Ovary (tissue), 10 donors: Measurements from ENCODE around the gene GPR119. TPM values are rescaled to one million over a fixed set of nuclear protein-coding genes. Genes with fewer than 3 reads are reported as not detected.
"Not testable (repeated sequence)": the region's sequence is repeated elsewhere in the genome, so short reads cannot be mapped to it uniquely, and the experiment has no call there.

Experiments used
- DNase-seq, 5 donors: peaks; one replicate each; pipeline ENCODE4 v3.0.0-alpha.2; 2019 to 2020
- H3K27ac ChIP-seq, 2 donors: fragments of 200-600 bp; one replicate each; pipeline versions ENCODE4 v1.5.1 to v1.8.0; 2019 to 2022
- H3K27me3 ChIP-seq: fragments of 200-600 bp; one replicate; pipeline ENCODE4 v1.8.0; 2022
- H3K36me3 ChIP-seq: fragments of 200-600 bp; sonication (generic); one replicate; pipeline ENCODE4 v1.5.1; 2019
- H3K4me1 ChIP-seq: one replicate; pipeline ENCODE4 v1.8.1; 2013; ENCODE audit warnings: mild to moderate bottlenecking, moderate library complexity; ENCODE audit not compliant: insufficient read depth
- H3K4me3 ChIP-seq: fragments of 200-600 bp; sonication (generic); one replicate; pipeline ENCODE4 v1.5.1; 2017
- H3K9me3 ChIP-seq, 2 donors: fragments of 200-600 bp in 1 of 2; sonication (generic) in 1 of 2; one replicate each; pipeline versions ENCODE4 v1.5.1 to v1.8.1; 2013 to 2019; ENCODE audit warnings: mild to moderate bottlenecking in 1 of 2, moderate library complexity in 1 of 2
- CTCF ChIP-seq, 3 donors: fragments of 450-650 bp in 2 of 3; fragments of 200-600 bp in 1 of 3; IDR thresholded peaks; one replicate each; pipeline versions ENCODE4 v1.5.1 to v1.8.0; 2016 to 2022; ENCODE audit warnings: antibody characterized with exemption in 3 of 3, mild to moderate bottlenecking in 1 of 3
- EP300 ChIP-seq: sonication (generic); formaldehyde crosslinking; IDR thresholded peaks from one replicate; pipeline ENCODE4 v1.6.1; 2017; ENCODE audit warnings: antibody characterized with exemption
- POLR2A ChIP-seq: fragments of 450-650 bp; IDR thresholded peaks from one replicate; pipeline ENCODE4 v1.6.1; 2017; ENCODE audit warnings: antibody characterized with exemption, mild to moderate bottlenecking, moderate library complexity
- WGBS, 3 donors: extraction: QIAGEN DNeasy Blood & Tissue Kit in 1 of 3; methylation state at CpG; one replicate each; pipeline versions ENCODE4 v1.1.5 to v1.1.7; 2013 to 2017; 5-methylcytosine and 5-hydroxymethylcytosine counted together
- intact Hi-C, 4 donors: fragments of 100-400 bp; cut with DNase I; formaldehyde crosslinking; loops; one replicate each; pipeline versions ENCODE4 v1.11.0 to v1.15.1; 2022 to 2023
- long read RNA-seq, 3 donors: library from polyadenylated mRNA in 2 of 3; unstranded in 2 of 3; transcript quantifications; one replicate each; pipeline ENCODE4 v2.0.0 and lab custom pipeline, GENCODE V29; 2021 to 2026
- polyA plus RNA-seq, 2 donors: library from polyadenylated mRNA; stranded (reverse); fragments of 200-250 nt in 1 of 2; fragments of 350-450 nt in 1 of 2; fragmentation: Illumina TruSeq in 1 of 2; extraction: RNeasy Lipid Tissue Mini Kit (QIAGEN cat#74804) in 1 of 2; gene quantifications; one replicate each; pipeline ENCODE4 v1.2.3, GENCODE V29; 2013 to 2014
- total RNA-seq, 7 donors: library from RNA; depleted of rRNA in 2 of 7; stranded (reverse); fragments of >200 nt in 2 of 7; fragmentation: NEBNext Ultra II Directional in 3 of 7; extraction: Animal tissue kit (Norgen Biotek cat#: 25700) in 3 of 7; gene quantifications; one replicate each; pipeline versions ENCODE4 v1.1.0 to v1.2.4, GENCODE V29; 2016 to 2023
- donor health status: DM: no; HTN: no; CAD: no; lungs with moderate emphysema.
- donor health status: DM: no; HTN: no; CAD: no.
- donor health status: Bipolar disorder and iron deficiency.
- donor health status: DM: yes; HTN: yes; CAD: no.
- donor health status: DM: no; HTN: no; CAD: no.
- donor health status: DM: yes; HTN: yes; CAD: no.

GPR119 gene
- not detected for total RNA-seq
- not detected for polyA plus RNA-seq
- long read RNA-seq, donor 1: 0 reads
- long read RNA-seq, donor 2, partial matches to known transcripts: 171 of 200 reads
- long read RNA-seq, donor 2, other reads (novel, unspliced or antisense): 29 of 200 reads
- long read RNA-seq, donor 3: 0 reads

DNA sequence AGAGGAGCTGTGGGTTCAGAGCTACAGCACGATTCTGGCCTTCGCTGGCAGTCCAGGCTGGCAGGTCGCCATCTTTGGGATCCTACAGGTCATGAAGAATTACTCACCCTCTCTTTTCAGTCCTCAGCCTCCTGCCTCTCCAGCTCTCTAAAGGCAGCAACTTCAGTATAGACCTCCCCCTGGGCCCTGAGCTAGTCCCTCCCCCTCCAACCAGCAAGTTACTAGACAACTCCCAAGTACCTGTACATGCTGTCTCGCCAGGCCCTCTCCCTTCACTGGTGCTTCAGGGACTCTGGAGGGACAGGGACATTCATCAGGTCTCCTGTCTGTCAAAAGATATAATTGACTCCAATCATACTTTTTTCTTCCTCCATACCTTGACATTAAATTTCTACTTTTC lies at the start of gene GPR119:
GPR119 (minus strand) TSS at position 155 of the 400 bp plus-strand sequence. CDS start 227 bp downstream, outside the sequence.
- no peaks in the 10 kb centered on the region for H3K4me1 ChIP-seq
- 61 to 74% (median 74%) methylated on average over 4 of the region's 4 CpGs for WGBS, 3 donors
- H3K9me3 ChIP-seq: no peaks in the 10 kb centered on the region
- H3K27ac ChIP-seq: no peak within 1 kb of the TSS
- intact Hi-C loops: no loop called here
- H3K36me3 ChIP-seq: no peaks in the 10 kb centered on the region
- TF ChIP-seq POLR2A: no peak
- no peak for TF ChIP-seq CTCF (IDR thresholded peaks at IDR 0.05)
- TF ChIP-seq EP300: no peak
- no peaks in the 10 kb centered on the region for H3K27me3 ChIP-seq
- DNase-seq: no peak
- H3K4me3 ChIP-seq: no peak within 1 kb of the TSS

- 61 to 77% (median 62%) methylated on average over 5 of the region's 5 CpGs for WGBS, 3 donors
- H3K27me3 ChIP-seq, H3K4me1 ChIP-seq, H3K9me3 ChIP-seq, DNase-seq, H3K4me3 ChIP-seq, intact Hi-C loops, H3K36me3 ChIP-seq, H3K27ac ChIP-seq: not testable (repeated sequence)
Observed at GRCh38 chrX:130429236-130429635, 43.8 kb upstream of the GPR119 start.

DNA sequence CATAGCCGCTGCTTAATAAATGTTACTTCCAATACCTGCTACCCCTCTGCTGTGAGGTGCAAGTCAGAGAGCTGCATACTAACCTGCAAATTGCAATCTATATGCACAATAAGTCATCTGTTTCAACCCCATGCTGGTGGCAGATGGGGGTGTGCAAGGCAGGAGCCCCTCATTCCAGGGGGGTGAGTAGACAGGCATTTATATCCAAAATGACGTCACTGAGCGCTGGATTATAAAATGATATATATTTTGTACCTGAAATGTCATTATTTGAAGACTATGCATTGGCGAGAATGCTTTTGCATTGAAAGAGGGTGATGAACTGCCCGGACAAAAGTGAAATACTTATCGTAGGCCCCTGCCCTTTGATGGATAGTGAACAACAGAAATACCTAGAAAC lies 41.1 kb upstream of the GPR119 start:
- Histone ChIP-seq H3K27me3 (no peaks in the 10 kb centered on the region), H3K9me3 (no peaks in the 10 kb centered on the region), H3K36me3 (no peaks in the 10 kb centered on the region), H3K4me1 (no peaks in the 10 kb centered on the region), H3K27ac (no peak overlapping the region), H3K4me3 (no peak overlapping the region)
- WGBS, 3 donors: 77 to 84% (median 83%) methylated on average over 6 of the region's 6 CpGs
- TF ChIP-seq POLR2A: no peak
- no peak for TF ChIP-seq EP300
- no peak for TF ChIP-seq CTCF (IDR thresholded peaks at IDR 0.05)
- intact Hi-C loops: no loop called here
- no peak for DNase-seq

- H3K4me1 ChIP-seq: no peaks in the 10 kb centered on the region
- no peak for DNase-seq
- no peaks in the 10 kb centered on the region for H3K27me3 ChIP-seq
- no peak overlapping the region for H3K4me3 ChIP-seq
- H3K27ac ChIP-seq: no peak overlapping the region
- 59 to 72% (median 68%) methylated on average over 2 of the region's 2 CpGs for WGBS, 3 donors
- TF ChIP-seq POLR2A: no peak
- no peak for TF ChIP-seq CTCF (IDR thresholded peaks at IDR 0.05)
- TF ChIP-seq EP300: no peak
- no peaks in the 10 kb centered on the region for H3K36me3 ChIP-seq
- H3K9me3 ChIP-seq: no peaks in the 10 kb centered on the region
- intact Hi-C loops: no loop called here
Observed at GRCh38 chrX:130419263-130419662, 33.8 kb upstream of the GPR119 start.

DNA sequence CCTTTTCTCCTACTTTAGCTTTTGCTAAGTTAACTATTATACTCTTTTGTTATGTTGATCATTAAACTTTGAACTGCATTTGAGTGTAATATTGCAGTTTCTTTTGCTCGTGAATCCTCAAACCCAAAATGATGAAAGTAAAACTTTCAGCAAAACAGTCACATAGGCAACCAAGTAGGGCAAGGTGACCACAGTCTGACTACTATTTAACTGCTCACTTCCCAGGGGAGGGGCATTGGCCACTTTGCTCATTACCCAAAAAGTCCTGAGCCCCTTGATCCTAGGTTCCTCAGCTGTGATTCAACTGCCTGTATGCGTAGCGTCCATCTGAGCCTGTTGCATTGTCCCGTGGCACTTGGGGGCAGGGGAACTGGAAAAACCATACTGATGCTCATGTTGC lies 33.3 kb upstream of the GPR119 start:
- intact Hi-C loops: no loop called here
- Histone ChIP-seq H3K36me3 (no peaks in the 10 kb centered on the region), H3K4me1 (no peaks in the 10 kb centered on the region), H3K4me3 (no peak overlapping the region), H3K27me3 (no peaks in the 10 kb centered on the region), H3K9me3 (no peaks in the 10 kb centered on the region), H3K27ac (no peak overlapping the region)
- WGBS, 3 donors: 79 to 83% (median 83%) methylated on average over 4 of the region's 4 CpGs
- no peak for DNase-seq
- TF ChIP-seq EP300 (no peak), CTCF (IDR thresholded peaks at IDR 0.05) (no peak), POLR2A (no peak)
